Measurements from ENCODE around the gene RPL10A.
"Not testable (repeated sequence)": the region's sequence is repeated elsewhere in the genome, so short reads cannot be mapped to it uniquely, and the experiment has no call there.

Gene RPL10A

GRCh38 chr6:35517978-35518377 lies 49.8 kb downstream of the RPL10A start:
- H3K36me3 ChIP-seq (ENCODE audit: control insufficient read depth in 2 of 2, insufficient read depth in 2 of 2, low read length in 2 of 2); H3K4me1 ChIP-seq (ENCODE audit: control insufficient read depth in 2 of 2, insufficient read depth in 2 of 2, low read length in 2 of 2); H3K9me3 ChIP-seq (ENCODE audit: control insufficient read depth in 2 of 2, low read length in 2 of 2); H3K4me3 ChIP-seq (ENCODE audit: low read length in 2 of 2); H3K27ac ChIP-seq (ENCODE audit: low read depth in 2 of 2, low read length in 2 of 2); H3K9ac ChIP-seq (ENCODE audit: low read depth in 1 of 2, low read length in 2 of 2); H3K27me3 ChIP-seq (ENCODE audit: control insufficient read depth in 2 of 2, insufficient read depth in 2 of 2, low read length in 2 of 2): not testable (repeated sequence)

GRCh38 chr6:35518566-35519312 lies 50.5 kb downstream of the RPL10A start:
- no peaks in the 10 kb centered on the region for H3K9me3 ChIP-seq (ENCODE audit: control insufficient read depth in 2 of 2, low read length in 2 of 2)
- no peak overlapping the region for H3K4me3 ChIP-seq (ENCODE audit: low read length in 2 of 2)
- no peak overlapping the region for H3K27ac ChIP-seq (ENCODE audit: low read depth in 2 of 2, low read length in 2 of 2)
- no peak overlapping the region for H3K9ac ChIP-seq (ENCODE audit: low read depth in 1 of 2, low read length in 2 of 2)
- H3K36me3 ChIP-seq (ENCODE audit: control insufficient read depth in 2 of 2, insufficient read depth in 2 of 2, low read length in 2 of 2), result no peaks in the 10 kb centered on the region
- H3K27me3 ChIP-seq (ENCODE audit: control insufficient read depth in 2 of 2, insufficient read depth in 2 of 2, low read length in 2 of 2), result peaks cover 0 to 2% of the 10 kb centered on the region in 2 donors
- peaks cover 0 to 3% of the 10 kb centered on the region in 2 donors for H3K4me1 ChIP-seq (ENCODE audit: control insufficient read depth in 2 of 2, insufficient read depth in 2 of 2, low read length in 2 of 2)

GRCh38 chr6:35519313-35520015 lies 51.3 kb downstream of the RPL10A start:
- Histone ChIP-seq H3K9me3 (ENCODE audit: control insufficient read depth in 2 of 2, low read length in 2 of 2) (no peaks in the 10 kb centered on the region), H3K27me3 (ENCODE audit: control insufficient read depth in 2 of 2, insufficient read depth in 2 of 2, low read length in 2 of 2) (peaks cover 0 to 2% of the 10 kb centered on the region in 2 donors), H3K27ac (ENCODE audit: low read depth in 2 of 2, low read length in 2 of 2) (no peak overlapping the region), H3K36me3 (ENCODE audit: control insufficient read depth in 2 of 2, insufficient read depth in 2 of 2, low read length in 2 of 2) (no peaks in the 10 kb centered on the region), H3K9ac (ENCODE audit: low read depth in 1 of 2, low read length in 2 of 2) (no peak overlapping the region), H3K4me3 (ENCODE audit: low read length in 2 of 2) (no peak overlapping the region), H3K4me1 (ENCODE audit: control insufficient read depth in 2 of 2, insufficient read depth in 2 of 2, low read length in 2 of 2) (peaks cover 0 to 3% of the 10 kb centered on the region in 2 donors)
